Right renal pelvis (tissue), 4 donors: ENCODE results near the gene PSMD2. TPM values are rescaled to one million over a fixed set of nuclear protein-coding genes. Genes with fewer than 3 reads are reported as not detected.

Experiments used
- DNase-seq, 4 donors: peaks; one replicate each; pipeline ENCODE4 v3.0.0-alpha.2; 2013; ENCODE audit warnings: low read depth in 4 of 4, low spot score in 3 of 4, missing footprints in 1 of 4
- polyA plus RNA-seq, 4 donors: library from polyadenylated mRNA; unstranded; fragments of 120-200 nt; gene quantifications; one replicate each; pipeline ENCODE4 v1.2.1, GENCODE V29; 2013; ENCODE audit not compliant: insufficient read length in 4 of 4

The PSMD2 gene
- polyA plus RNA-seq, 4 donors = 189 to 213 (median 207) TPM

- DNase-seq = no peak
Observed at GRCh38 chr3:184277366-184277765, 21.7 kb upstream of the PSMD2 start.

DNA sequence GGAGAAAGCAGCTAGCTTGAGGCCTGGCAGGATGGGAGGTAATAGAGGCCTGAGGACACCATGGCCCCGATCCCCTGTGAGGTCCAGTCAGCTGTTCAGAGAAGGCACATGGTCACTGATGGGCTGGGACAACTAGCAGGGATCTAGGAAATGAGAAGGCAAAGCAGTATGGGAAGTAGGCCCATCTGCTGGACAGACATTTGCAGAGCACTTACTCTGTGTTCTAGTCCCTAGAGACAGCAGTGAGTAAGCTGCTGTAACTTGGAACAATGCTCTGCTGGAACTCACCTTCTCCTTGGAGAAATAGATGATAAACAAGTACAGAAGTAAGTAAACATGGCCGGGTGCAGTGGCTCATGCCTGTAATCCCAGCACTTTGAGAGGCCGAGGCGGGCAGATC is 16.1 kb upstream of the PSMD2 start:
- DNase-seq = no peak

DNA sequence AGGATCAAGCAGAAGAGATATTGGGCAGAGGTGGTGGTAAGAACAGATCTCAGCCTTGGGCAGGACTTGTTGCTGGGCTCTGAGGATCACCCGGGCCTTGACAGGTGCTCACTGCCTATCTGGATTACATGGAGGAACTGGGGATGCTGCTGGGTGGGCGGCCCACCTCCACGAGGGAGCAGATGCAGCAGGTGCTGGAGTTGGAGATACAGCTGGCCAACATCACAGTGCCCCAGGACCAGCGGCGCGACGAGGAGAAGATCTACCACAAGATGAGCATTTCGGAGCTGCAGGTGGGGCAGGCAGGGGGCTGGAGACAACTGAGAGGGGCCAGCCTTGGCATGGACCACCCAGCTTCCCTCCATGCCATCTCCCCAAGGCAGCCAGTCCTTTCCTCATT is 15.4 kb upstream of the PSMD2 start:
- DNase-seq = no peak

DNA sequence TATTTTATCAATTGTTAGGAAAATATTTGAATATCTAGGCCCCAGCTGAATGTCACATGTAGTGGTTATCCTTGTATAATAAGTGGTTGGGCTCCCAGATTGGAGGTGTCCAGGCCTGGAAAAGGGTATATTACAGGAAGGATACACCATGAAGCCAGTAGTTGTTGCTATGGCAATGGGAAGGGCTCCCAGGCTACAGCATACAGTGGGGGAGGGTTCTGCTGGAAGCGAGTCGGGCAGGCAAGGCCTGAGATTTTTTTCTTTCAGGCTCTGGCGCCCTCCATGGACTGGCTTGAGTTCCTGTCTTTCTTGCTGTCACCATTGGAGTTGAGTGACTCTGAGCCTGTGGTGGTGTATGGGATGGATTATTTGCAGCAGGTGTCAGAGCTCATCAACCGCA is 14.3 kb upstream of the PSMD2 start:
- peak in 2 of 4 donors; percentile 38 to 47 for DNase-seq

GRCh38 chr3:184289426-184289938 is 9.6 kb upstream of the PSMD2 start:
- no peak for DNase-seq

DNA sequence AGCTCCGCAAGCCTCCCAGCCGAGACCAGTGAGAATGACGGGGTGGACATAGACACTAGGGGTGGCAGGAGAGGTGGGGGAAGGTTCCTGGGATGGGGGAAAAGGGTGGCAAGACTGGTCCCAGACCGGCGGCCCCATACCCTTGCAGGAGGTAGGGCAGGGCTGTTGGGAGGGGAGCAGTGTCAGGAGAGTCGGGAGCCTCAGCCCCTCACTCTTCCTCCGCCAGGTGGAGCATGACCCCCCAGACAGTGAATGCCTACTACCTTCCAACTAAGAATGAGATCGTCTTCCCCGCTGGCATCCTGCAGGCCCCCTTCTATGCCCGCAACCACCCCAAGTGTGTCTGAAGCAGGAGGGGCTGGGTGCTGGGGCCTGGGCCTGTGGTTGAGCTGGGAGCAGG is 8.7 kb upstream of the PSMD2 start:
- no peak for DNase-seq

- DNase-seq = no peak
Observed at GRCh38 chr3:184291044-184291737, 7.8 kb upstream of the PSMD2 start.

DNA sequence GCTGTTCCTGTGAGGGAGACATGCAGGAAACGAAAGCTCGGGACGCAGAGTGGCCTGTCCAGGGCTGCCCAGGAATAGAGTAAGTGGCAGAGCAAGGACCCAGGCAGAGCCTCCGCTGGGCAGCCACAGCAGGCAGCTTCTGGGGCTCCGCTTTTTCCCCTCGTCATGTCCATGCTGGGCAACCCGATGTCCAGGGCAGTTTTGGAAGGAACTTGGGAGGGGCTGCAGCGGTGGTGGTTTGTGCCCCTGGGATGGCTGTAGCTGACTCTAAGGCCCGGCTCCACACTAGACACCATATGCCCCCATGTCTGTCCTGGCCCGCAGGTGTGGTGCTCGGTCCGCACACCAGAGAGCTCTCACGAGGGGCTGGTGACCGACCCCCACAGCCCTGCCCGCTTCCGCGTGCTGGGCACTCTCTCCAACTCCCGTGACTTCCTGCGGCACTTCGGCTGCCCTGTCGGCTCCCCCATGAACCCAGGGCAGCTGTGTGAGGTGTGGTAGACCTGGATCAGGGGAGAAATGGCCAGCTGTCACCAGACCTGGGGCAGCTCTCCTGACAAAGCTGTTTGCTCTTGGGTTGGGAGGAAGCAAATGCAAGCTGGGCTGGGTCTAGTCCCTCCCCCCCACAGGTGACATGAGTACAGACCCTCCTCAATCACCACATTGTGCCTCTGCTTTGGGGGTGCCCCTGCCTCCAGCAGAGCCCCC is 7.1 kb upstream of the PSMD2 start:
- DNase-seq = no peak

GRCh38 chr3:184295771-184296170 is 3.3 kb upstream of the PSMD2 start:
- no peak for DNase-seq

DNA sequence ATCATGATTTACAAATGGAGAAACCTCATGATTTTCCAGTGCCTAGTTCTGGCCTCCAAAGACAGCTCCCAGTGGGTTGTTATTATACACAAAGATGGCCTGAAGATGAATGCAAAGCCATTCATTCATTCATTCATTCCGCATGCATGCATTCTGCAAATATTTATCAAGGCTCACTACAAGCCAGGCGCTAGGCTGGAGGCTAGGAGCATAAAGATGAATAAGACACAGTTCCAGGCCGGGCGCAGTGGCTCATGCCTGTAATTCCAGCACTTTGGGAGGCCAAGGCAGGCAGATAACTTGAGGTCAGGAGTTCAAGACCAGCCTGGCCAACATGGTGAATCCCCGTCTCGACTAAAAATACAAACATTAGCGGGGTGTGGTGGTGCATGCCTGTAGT is 2.4 kb upstream of the PSMD2 start:
- DNase-seq = no peak

- DNase-seq = no peak
Observed at GRCh38 chr3:184299488-184300377, 692 bp downstream of the PSMD2 start.

DNA sequence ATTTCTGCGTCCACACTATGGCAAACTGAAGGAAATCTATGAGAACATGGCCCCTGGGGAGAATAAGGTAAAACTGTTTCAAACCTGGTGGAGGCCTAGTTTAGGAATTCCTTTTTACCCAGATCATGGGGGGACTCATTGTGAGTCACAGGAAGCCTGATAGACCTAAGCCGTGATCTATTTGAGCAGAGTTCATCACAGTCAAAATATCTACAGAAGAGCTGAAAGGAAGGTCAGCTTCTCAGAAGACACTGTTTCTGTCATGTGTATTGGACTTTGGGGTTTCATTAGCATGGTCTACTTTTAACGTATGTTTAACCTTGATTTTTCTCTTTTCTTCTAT is 1.3 kb downstream of the PSMD2 start:
- no peak for DNase-seq

DNA sequence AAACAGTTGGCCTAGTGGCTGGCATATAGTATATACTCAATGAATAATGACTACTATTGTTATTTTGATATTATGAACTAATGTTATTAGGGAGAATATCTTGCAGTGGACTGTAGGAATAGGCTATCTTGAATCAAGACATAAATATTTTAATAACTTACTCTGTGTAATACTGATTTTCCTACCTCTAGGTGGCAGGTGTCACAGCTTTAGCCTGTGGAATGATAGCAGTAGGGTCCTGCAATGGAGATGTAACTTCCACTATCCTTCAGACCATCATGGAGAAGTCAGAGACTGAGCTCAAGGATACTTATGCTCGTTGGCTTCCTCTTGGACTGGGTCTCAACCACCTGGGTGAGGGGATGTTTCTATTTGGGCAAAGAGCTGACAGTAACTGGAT is 6.5 kb downstream of the PSMD2 start:
- DNase-seq = no peak

GRCh38 chr3:184306341-184306972 is 7.4 kb downstream of the PSMD2 start:
- no peak for DNase-seq

GRCh38 chr3:184307915-184308314 is 8.9 kb downstream of the PSMD2 start:
- no peak for DNase-seq

GRCh38 chr3:184308744-184309143 is 9.7 kb downstream of the PSMD2 start:
- DNase-seq = no peak

DNA sequence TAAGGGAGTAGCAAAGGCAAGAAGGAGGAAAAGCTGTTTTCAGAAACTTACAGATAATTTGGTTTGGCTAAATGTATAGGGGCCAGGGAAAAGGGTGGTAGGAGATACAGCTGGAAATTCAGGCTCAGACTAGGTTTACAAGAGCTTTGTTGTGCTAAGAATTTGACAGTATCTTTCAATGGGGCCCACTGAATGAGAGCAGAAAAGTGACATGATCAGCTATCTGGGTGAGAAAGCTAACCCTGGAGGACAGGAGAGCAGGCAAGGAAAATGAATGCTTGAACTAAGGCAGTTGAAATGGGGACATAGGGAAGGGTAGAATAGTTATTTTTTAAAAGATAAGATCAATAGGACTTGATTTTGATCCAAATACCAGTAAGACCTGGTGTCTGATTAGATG is 12.6 kb downstream of the PSMD2 start:
- no peak for DNase-seq

DNA sequence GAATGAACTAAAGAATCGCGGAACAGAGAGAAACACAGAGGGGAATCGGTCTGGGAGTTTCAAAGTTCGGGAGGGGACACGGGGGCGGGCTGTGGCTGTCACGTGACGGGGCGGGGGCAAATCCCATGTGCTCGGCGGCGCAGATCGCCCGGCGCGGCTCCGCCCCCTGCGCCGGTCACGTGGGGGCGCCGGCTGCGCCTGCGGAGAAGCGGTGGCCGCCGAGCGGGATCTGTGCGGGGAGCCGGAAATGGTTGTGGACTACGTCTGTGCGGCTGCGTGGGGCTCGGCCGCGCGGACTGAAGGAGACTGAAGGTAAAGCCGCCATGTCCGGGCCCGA is 15.3 kb downstream of the PSMD2 start, which contains the start of gene EIF4G1:
Gene EIF4G1, plus strand, starts transcription at position 244 of the 337 bp plus-strand sequence. CDS start 1,191 bp downstream, outside the sequence.
- peak; percentile 78 to 88 (median 82) for DNase-seq

DNA sequence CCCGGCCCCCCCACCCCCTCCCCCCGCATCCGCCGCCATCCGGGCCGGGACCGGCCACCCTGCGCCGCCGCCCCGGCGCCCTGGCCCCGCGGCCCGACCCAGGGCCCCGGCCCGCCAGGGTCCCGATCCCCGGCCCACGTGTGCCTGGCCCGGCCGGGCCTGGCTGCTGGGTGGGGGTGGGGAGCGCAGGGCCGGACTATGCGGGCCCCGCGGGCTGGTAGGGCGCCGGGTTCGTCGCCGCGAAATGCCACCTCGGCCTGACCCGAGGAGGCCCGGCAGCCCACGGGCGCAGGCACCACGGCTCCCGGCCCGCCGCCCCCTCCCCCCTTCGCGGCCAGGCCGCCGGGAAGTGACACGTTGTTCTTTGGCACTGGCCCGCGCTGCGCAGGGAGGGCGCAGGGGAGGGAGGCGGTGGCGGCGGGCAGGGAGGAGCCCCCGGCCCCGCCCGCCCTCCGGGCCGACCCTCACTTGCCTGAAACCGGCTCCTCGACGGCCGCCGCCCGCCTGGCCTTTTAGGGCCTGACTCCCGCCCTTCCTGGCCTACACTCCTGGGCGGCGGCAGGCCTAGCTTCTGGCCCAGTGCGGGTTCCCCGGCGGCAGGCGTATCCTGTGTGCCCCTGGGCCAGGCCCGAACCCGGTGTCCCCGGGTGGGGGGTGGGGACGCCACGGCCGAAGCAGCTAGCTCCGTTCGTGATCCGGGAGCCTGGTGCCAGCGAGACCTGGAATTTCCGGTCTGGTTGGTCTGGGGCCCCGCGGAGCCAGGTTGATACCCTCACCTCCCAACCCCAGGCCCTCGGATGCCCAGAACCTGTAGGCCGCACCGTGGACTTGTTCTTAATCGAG is 15.9 kb downstream of the PSMD2 start:
- DNase-seq = peak in 2 of 4 donors; percentile 28 to 32

GRCh38 chr3:184315543-184315867 is 16.5 kb downstream of the PSMD2 start:
- no peak for DNase-seq
